Liver (tissue), 9 donors: ENCODE data around the gene CDK11B. TPM values are rescaled to one million over a fixed set of nuclear protein-coding genes. Genes with fewer than 3 reads are reported as not detected.

Experiments used
- DNase-seq: peaks from one replicate; pipeline ENCODE4 v3.0.0-alpha.2; 2017; ENCODE audit warnings: low spot score
- H3K27ac ChIP-seq, 2 donors: one replicate each; pipeline ENCODE4 v1.7.0; 2013; ENCODE audit warnings: inconsistent platforms in 2 of 2, low read length in 2 of 2, control low read depth in 1 of 2, low read depth in 1 of 2, mild to moderate bottlenecking in 1 of 2
- H3K27me3 ChIP-seq, 4 donors: one replicate each; pipeline versions ENCODE4 v1.6.1 to v1.7.0; 2013; ENCODE audit warnings: low read length in 3 of 4, inconsistent platforms in 1 of 4, mild to moderate bottlenecking in 1 of 4, moderate library complexity in 1 of 4; ENCODE audit not compliant: control insufficient read depth in 4 of 4, insufficient read depth in 4 of 4
- H3K36me3 ChIP-seq, 4 donors: one replicate each; pipeline versions ENCODE4 v1.6.1 to v1.7.0; 2013; ENCODE audit warnings: low read length in 3 of 4, mild to moderate bottlenecking in 3 of 4, low read depth in 1 of 4, moderate library complexity in 1 of 4; ENCODE audit not compliant: control insufficient read depth in 4 of 4, insufficient read depth in 3 of 4
- H3K4me1 ChIP-seq, 4 donors: one replicate each; pipeline versions ENCODE4 v1.6.1 to v1.7.0; 2013; ENCODE audit warnings: low read length in 3 of 4, mild to moderate bottlenecking in 3 of 4, moderate library complexity in 1 of 4; ENCODE audit not compliant: control insufficient read depth in 4 of 4, insufficient read depth in 4 of 4
- H3K4me3 ChIP-seq, 3 donors: one replicate each; pipeline versions ENCODE4 v1.6.1 to v1.7.0; 2013; ENCODE audit warnings: low read length in 3 of 3, control low read depth in 1 of 3, low read depth in 1 of 3, mild to moderate bottlenecking in 1 of 3
- H3K9ac ChIP-seq, 2 donors: one replicate each; pipeline ENCODE4 v1.7.0; 2013; ENCODE audit warnings: low read length in 2 of 2, mild to moderate bottlenecking in 2 of 2, moderate library complexity in 2 of 2, control low read depth in 1 of 2, low read depth in 1 of 2
- H3K9me3 ChIP-seq, 4 donors: one replicate each; pipeline versions ENCODE4 v1.6.1 to v1.7.0; 2013; ENCODE audit warnings: low read length in 3 of 4; ENCODE audit not compliant: control insufficient read depth in 4 of 4
- FOXA1 ChIP-seq: IDR thresholded peaks from 2 replicates; pipeline ENCODE4 v1.6.1; 2016; ENCODE audit warnings: antibody characterized with exemption
- FOXA2 ChIP-seq: IDR thresholded peaks from 2 replicates; pipeline ENCODE4 v1.6.1; 2016; ENCODE audit warnings: antibody characterized with exemption
- GABPA ChIP-seq, 2 donors: IDR thresholded peaks in 1 of 2; conservative IDR thresholded peaks in 1 of 2; 2 replicates each; pipeline ENCODE4 v1.6.1; 2016; ENCODE audit warnings: antibody characterized with exemption in 2 of 2, mild to moderate bottlenecking in 1 of 2, moderate library complexity in 1 of 2
- HNF4G ChIP-seq: IDR thresholded peaks from 2 replicates; pipeline ENCODE4 v1.6.1; 2016; ENCODE audit warnings: antibody characterized with exemption
- JUND ChIP-seq, 2 donors: IDR thresholded peaks; 2 replicates each; pipeline ENCODE4 v1.6.1; 2016; ENCODE audit warnings: antibody characterized with exemption in 2 of 2
- NR2F2 ChIP-seq: IDR thresholded peaks from 2 replicates; pipeline ENCODE4 v1.6.1; 2016; ENCODE audit warnings: antibody characterized with exemption
- RAD21 ChIP-seq, 2 donors: IDR thresholded peaks; 2 replicates each; pipeline ENCODE4 v1.6.1; 2016; ENCODE audit warnings: antibody characterized with exemption in 2 of 2, mild to moderate bottlenecking in 2 of 2
- RXRA ChIP-seq, 2 donors: IDR thresholded peaks; 2 replicates each; pipeline ENCODE4 v1.6.1; 2017 to 2018; ENCODE audit warnings: antibody characterized with exemption in 2 of 2, mild to moderate bottlenecking in 1 of 2
- SP1 ChIP-seq: IDR thresholded peaks from 2 replicates; pipeline ENCODE4 v1.6.1; 2018; ENCODE audit warnings: antibody characterized with exemption, mild to moderate bottlenecking
- TAF1 ChIP-seq: conservative IDR thresholded peaks from 2 replicates; pipeline ENCODE4 v1.6.1; 2016; ENCODE audit warnings: antibody characterized with exemption, mild to moderate bottlenecking
- YY1 ChIP-seq: IDR thresholded peaks from 2 replicates; pipeline ENCODE4 v1.6.1; 2016; ENCODE audit warnings: antibody characterized with exemption, mild to moderate bottlenecking
- ZBTB33 ChIP-seq: IDR thresholded peaks from 2 replicates; pipeline ENCODE4 v1.6.1; 2016; ENCODE audit warnings: antibody characterized with exemption
- WGBS: extraction: QIAGEN DNeasy Blood & Tissue Kit; methylation state at CpG from one replicate; pipeline ENCODE4 v1.1.7; 2013; 5-methylcytosine and 5-hydroxymethylcytosine counted together
- polyA plus RNA-seq, 2 donors: library from polyadenylated mRNA; stranded (reverse) in 1 of 2; unstranded in 1 of 2; fragments of 200-250 nt in 1 of 2; fragments of >200 nt in 1 of 2; fragmentation: Nextera tagmentation in 1 of 2; extraction: Ambion mirVana in 1 of 2; gene quantifications; one replicate each; pipeline versions ENCODE4 v1.2.1 to v1.2.3, GENCODE V29; 2013 to 2015
- total RNA-seq, 2 donors: library from RNA; depleted of rRNA; stranded (reverse); fragments of >200 nt; gene quantifications; one replicate each; pipeline ENCODE4 v1.2.3, GENCODE V29; 2014
- TF ChIP-seq, protein P1 (sequence below): IDR thresholded peaks from 2 replicates; pipeline ENCODE4 v1.6.1; 2016; ENCODE audit warnings: antibody characterized with exemption
- TF ChIP-seq, protein P2 (sequence below): IDR thresholded peaks from 2 replicates; pipeline ENCODE4 v1.6.1; 2016; ENCODE audit warnings: antibody characterized with exemption, mild to moderate bottlenecking
- TF ChIP-seq, protein P3 (sequence below): fragments of 150-350 bp; IDR thresholded peaks from 2 replicates; pipeline ENCODE4 v1.5.1; 2017; ENCODE audit warnings: improper control_type of control experiment, low read depth, low read length; ENCODE audit not compliant: missing input control
- donor health status: healthy.
- donor health status: healthy.
- donor health status: healthy.
- donor health status: healthy.
- donor health status: healthy.

Gene CDK11B
- total and polyA plus RNA-seq, 4 donors = 5.1 to 12.2 (median 7.4) TPM

- 93% methylated on average over 21 of the region's 21 CpGs for WGBS
- H3K27ac ChIP-seq = no peak overlapping the region
These were observed 36.6 kb downstream of the CDK11B start for GRCh38 chr1:1622010-1622787.

DNA sequence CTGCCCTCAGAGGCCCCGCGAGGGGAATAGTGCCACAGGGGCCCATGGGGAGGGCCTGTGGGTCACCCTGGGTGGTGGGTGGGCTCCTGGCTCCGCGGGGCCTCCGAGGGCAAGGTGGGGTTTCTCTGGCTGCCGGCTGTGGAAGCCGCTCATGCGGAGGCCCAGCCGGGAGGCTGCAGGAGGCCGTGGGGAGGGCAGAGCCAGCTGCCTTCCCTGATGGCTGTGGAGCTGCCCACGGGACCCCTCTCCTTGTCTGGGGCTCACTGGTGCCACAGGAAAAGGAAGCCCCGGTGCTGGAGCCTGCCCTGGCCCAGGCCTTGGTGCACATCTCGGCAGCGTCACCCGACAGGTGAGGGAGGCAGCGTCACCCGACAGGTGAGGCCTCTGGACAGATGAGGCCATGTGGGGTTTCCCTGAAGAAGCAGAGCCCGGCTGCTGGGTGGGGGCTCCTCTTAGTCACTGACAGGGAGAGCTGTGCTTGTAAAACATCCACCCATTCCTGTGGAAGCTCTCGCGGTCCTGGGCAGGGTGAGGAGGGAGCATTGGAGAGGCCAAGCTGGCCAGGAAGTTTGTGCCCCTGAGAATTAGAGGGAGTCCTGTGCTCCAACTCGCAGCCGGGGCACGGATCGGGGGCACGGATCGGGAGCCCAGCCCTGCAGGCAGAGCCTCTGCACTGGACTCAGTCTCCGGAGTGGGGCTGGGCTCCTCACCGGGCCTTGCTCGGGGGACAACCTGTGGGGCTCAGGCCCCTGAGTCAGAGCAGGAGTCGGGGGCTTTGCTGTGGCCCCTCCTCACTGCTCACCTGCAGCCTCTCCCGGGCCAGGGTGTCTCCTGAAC is 37.4 kb downstream of the CDK11B start:
- no peak for DNase-seq
- H3K9me3 ChIP-seq = no peaks in the 10 kb centered on the region
- H3K36me3 ChIP-seq = peaks cover 0 to 9% (median under 1%) of the 10 kb centered on the region in 4 donors
- no peak overlapping the region for H3K9ac ChIP-seq
- H3K4me3 ChIP-seq = no peak overlapping the region
- 95% methylated on average over 31 of the region's 31 CpGs for WGBS
- no peak overlapping the region for H3K27ac ChIP-seq
- H3K27me3 ChIP-seq = no peaks in the 10 kb centered on the region
- TF ChIP-seq, protein P1, sequence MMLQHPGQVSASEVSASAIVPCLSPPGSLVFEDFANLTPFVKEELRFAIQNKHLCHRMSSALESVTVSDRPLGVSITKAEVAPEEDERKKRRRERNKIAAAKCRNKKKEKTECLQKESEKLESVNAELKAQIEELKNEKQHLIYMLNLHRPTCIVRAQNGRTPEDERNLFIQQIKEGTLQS = no peak
- TF ChIP-seq, protein P2, sequence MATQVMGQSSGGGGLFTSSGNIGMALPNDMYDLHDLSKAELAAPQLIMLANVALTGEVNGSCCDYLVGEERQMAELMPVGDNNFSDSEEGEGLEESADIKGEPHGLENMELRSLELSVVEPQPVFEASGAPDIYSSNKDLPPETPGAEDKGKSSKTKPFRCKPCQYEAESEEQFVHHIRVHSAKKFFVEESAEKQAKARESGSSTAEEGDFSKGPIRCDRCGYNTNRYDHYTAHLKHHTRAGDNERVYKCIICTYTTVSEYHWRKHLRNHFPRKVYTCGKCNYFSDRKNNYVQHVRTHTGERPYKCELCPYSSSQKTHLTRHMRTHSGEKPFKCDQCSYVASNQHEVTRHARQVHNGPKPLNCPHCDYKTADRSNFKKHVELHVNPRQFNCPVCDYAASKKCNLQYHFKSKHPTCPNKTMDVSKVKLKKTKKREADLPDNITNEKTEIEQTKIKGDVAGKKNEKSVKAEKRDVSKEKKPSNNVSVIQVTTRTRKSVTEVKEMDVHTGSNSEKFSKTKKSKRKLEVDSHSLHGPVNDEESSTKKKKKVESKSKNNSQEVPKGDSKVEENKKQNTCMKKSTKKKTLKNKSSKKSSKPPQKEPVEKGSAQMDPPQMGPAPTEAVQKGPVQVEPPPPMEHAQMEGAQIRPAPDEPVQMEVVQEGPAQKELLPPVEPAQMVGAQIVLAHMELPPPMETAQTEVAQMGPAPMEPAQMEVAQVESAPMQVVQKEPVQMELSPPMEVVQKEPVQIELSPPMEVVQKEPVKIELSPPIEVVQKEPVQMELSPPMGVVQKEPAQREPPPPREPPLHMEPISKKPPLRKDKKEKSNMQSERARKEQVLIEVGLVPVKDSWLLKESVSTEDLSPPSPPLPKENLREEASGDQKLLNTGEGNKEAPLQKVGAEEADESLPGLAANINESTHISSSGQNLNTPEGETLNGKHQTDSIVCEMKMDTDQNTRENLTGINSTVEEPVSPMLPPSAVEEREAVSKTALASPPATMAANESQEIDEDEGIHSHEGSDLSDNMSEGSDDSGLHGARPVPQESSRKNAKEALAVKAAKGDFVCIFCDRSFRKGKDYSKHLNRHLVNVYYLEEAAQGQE = no peak
- TF ChIP-seq GABPA (IDR thresholded peaks at IDR 0.05 in 1 of 2, conservative IDR thresholded peaks at IDR 0.05 in 1 of 2) (no peak), TAF1 (no peak), FOXA2 (no peak), YY1 (no peak), JUND (IDR thresholded peaks at IDR 0.05) (no peak), HNF4G (no peak), FOXA1 (no peak), SP1 (no peak)
- peaks cover 8 to 32% (median 25%) of the 10 kb centered on the region in 4 donors for H3K4me1 ChIP-seq

More at GRCh38 chr1:1622010-1622787, 36.6 kb downstream of the CDK11B start:
- peaks cover 0 to 14% (median 2%) of the 10 kb centered on the region in 4 donors for H3K36me3 ChIP-seq
- H3K9ac ChIP-seq = no peak overlapping the region
- no peaks in the 10 kb centered on the region for H3K27me3 ChIP-seq
- peaks cover 2 to 24% (median 17%) of the 10 kb centered on the region in 4 donors for H3K4me1 ChIP-seq
- TF ChIP-seq SP1 (no peak), JUND (IDR thresholded peaks at IDR 0.05) (no peak)
- H3K9me3 ChIP-seq = no peaks in the 10 kb centered on the region
- no peak for DNase-seq
- no peak overlapping the region for H3K4me3 ChIP-seq

DNA sequence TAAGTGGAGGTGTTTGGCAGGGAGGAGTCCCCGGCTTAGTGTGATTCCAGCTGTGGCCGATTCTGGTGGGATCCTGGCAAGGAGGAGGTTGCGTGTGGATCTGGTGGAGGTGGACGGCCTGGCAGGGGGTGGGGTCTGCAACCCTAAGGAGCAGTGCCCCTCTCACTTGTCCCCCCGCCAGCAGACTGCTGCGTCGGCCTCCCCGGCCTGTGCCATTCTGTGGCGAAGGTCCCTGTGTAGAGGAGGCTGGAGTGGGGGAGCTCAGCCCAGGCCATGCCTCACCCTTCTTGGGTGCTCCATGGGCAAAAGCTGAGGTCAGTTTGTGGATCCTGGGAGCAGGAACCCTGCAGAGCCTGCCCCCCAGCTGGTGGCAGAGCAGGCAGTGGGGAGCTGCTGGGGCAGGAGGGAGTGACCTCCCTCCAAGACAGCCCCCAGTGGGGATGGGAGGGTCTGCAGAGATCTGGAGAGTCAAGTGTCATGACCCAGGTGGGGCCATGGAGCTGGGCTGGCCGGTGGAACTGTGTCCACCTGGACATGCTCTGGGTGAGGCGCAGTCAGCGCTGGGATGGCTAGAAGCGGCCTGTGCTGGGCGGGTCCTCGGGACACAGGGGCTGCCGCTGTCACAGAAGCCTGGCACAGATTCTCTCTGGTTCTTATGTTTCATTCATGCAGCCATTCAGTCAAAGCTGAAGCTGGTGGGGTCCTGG is 38.2 kb downstream of the CDK11B start:
- H3K36me3 ChIP-seq = peaks cover 0 to 9% (median 0%) of the 10 kb centered on the region in 4 donors
- TF ChIP-seq, protein P3, sequence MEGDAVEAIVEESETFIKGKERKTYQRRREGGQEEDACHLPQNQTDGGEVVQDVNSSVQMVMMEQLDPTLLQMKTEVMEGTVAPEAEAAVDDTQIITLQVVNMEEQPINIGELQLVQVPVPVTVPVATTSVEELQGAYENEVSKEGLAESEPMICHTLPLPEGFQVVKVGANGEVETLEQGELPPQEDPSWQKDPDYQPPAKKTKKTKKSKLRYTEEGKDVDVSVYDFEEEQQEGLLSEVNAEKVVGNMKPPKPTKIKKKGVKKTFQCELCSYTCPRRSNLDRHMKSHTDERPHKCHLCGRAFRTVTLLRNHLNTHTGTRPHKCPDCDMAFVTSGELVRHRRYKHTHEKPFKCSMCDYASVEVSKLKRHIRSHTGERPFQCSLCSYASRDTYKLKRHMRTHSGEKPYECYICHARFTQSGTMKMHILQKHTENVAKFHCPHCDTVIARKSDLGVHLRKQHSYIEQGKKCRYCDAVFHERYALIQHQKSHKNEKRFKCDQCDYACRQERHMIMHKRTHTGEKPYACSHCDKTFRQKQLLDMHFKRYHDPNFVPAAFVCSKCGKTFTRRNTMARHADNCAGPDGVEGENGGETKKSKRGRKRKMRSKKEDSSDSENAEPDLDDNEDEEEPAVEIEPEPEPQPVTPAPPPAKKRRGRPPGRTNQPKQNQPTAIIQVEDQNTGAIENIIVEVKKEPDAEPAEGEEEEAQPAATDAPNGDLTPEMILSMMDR = no peak
- TF ChIP-seq FOXA2 (no peak), SP1 (no peak), FOXA1 (no peak), YY1 (no peak), HNF4G (no peak), NR2F2 (no peak), ZBTB33 (no peak), RAD21 (IDR thresholded peaks at IDR 0.05) (no peak), RXRA (IDR thresholded peaks at IDR 0.05) (no peak), GABPA (IDR thresholded peaks at IDR 0.05 in 1 of 2, conservative IDR thresholded peaks at IDR 0.05 in 1 of 2) (no peak)
- no peak overlapping the region for H3K27ac ChIP-seq
- H3K9ac ChIP-seq = no peak overlapping the region
- no peak overlapping the region for H3K4me3 ChIP-seq
- H3K9me3 ChIP-seq = no peaks in the 10 kb centered on the region
- H3K27me3 ChIP-seq = no peaks in the 10 kb centered on the region
- peaks cover 8 to 35% (median 28%) of the 10 kb centered on the region in 4 donors for H3K4me1 ChIP-seq
- no peak for DNase-seq
- 96% methylated on average over 16 of the region's 16 CpGs for WGBS
